ENCODE results near the gene USP10.

DNA sequence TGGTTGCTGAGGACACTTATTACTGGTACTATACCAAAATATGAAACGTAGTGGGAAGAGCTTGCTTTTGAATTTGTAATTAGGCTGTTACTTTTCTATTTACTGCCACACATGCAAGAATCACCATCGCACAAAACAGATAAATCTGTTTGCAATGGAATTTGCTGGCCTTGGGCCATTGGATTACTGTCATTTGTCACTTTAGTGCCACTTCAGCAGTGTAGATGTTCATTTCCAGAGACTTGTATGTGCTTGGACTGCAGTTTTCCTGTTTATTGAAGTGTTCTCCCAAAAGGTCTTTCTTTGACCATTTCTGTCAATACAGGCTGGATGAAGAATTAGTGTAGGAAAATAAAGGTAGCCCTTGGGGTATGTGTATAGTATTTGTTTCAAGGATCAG lies 4.5 kb downstream of the USP10 start:
- TF ChIP-seq CTCF (IDR thresholded peaks at IDR 0.05): no peak
- no peak for TF ChIP-seq EZH2 (IDR thresholded peaks at IDR 0.05; ENCODE audit: borderline replicate concordance, insufficient read depth, low read depth, low read length, poor library complexity, severe bottlenecking)

All from B cell (primary cell).